Cardiac fibroblast (primary cell): ENCODE measurements around the gene DIAPH2.
A peak's percentile ranks its signal among the peaks of the same experiment; 100 is the strongest.

ENCODE experiments used
- DNase-seq, 2 donors: peaks; one replicate each; pipeline versions ENCODE4 v3.0.0 to v3.0.0-alpha.2; 2010; ENCODE audit warnings: low read depth in 2 of 2
- H3K4me3 ChIP-seq, 2 donors: replicated peaks in 1 of 2; 1 replicate in 1 of 2; 2 replicates in 1 of 2; pipeline ENCODE4 v1.5.1; 2011; ENCODE audit warnings: low read depth in 2 of 2, low read length in 2 of 2, mild to moderate bottlenecking in 2 of 2, moderate library complexity in 1 of 2
- TF ChIP-seq, protein P1 (sequence below): IDR thresholded peaks from one replicate; pipeline ENCODE4 v1.5.1; 2011; ENCODE audit warnings: low read depth, mild to moderate bottlenecking, low read length, inconsistent platforms

DIAPH2 gene

GRCh38 chrX:96700625-96701024, 16.0 kb downstream of the DIAPH2 start:
- H3K4me3 ChIP-seq: no peak overlapping the region
- TF ChIP-seq, protein P1, sequence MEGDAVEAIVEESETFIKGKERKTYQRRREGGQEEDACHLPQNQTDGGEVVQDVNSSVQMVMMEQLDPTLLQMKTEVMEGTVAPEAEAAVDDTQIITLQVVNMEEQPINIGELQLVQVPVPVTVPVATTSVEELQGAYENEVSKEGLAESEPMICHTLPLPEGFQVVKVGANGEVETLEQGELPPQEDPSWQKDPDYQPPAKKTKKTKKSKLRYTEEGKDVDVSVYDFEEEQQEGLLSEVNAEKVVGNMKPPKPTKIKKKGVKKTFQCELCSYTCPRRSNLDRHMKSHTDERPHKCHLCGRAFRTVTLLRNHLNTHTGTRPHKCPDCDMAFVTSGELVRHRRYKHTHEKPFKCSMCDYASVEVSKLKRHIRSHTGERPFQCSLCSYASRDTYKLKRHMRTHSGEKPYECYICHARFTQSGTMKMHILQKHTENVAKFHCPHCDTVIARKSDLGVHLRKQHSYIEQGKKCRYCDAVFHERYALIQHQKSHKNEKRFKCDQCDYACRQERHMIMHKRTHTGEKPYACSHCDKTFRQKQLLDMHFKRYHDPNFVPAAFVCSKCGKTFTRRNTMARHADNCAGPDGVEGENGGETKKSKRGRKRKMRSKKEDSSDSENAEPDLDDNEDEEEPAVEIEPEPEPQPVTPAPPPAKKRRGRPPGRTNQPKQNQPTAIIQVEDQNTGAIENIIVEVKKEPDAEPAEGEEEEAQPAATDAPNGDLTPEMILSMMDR: no peak
- DNase-seq: no peak

GRCh38 chrX:96703379-96703778, 18.7 kb downstream of the DIAPH2 start:
- no peak overlapping the region for H3K4me3 ChIP-seq
- TF ChIP-seq, protein P1: no peak
- no peak for DNase-seq

DNA sequence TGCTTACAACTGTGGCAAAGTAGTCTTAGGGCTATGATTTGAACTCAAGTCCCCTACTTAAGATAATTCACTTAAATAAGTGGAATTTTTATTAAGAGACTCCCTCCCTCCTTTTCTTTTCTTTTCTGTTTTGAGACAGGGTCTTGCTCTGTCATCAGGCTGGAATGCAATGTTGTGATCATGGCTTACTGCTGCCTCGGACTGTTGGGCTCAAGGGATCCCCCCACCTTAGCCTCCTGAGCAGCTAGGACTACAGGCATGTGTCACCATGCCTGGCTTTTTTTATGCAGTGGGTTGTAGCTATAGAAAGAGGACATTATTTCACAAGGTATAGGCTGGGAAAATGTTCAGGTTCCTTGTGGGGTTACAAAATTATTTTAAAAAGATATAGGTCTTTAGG, 19.2 kb downstream of the DIAPH2 start:
- no peak overlapping the region for H3K4me3 ChIP-seq
- TF ChIP-seq, protein P1: no peak
- DNase-seq: peak in 1 of 2 donors; percentile 45

DNA sequence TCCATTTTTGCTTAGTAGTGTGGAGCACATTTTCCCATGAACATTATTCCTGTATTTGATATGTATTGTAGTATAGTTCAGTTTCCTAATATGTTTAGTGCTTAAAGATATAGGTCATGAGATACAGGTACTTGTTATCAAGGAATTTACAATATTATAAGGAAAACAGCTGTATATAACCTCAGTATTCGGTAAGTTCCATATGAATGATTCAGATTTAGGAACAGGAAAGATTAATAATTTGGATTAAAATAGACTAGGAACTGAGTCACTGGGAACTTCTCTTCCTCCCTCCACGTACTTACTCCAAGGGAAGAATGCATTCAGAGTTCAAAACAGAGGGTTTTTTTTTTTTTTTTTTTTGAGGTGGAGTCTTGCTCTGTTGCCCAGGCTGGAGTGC, 20.0 kb downstream of the DIAPH2 start:
- H3K4me3 ChIP-seq: no peak overlapping the region
- TF ChIP-seq, protein P1: no peak
- peak in 1 of 2 donors; percentile 62 for DNase-seq

- TF ChIP-seq, protein P1: no peak
- H3K4me3 ChIP-seq: no peak overlapping the region
- no peak for DNase-seq
These were observed 21.3 kb downstream of the DIAPH2 start for GRCh38 chrX:96705905-96706304.

DNA sequence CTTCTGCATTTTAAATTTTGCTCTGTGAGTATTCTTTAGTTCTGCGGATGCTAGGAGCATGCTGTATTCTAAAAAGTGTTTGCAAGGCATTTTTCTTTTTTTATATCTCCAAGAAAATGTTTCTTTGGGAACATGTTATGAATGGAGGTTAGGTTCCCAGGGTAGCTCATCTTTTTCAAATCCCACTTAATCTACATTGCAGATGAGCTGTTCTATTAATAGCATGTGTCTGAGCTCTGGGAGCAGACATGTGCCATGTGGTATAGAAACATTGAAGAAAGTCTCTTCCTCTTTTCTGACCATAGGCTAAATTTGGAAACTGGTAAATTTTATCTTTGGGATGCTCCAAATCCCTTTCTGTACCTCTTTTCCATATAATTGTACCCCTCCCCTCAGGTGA, 23.2 kb downstream of the DIAPH2 start:
- H3K4me3 ChIP-seq: no peak overlapping the region
- no peak for DNase-seq
- TF ChIP-seq, protein P1: no peak

GRCh38 chrX:96710031-96710430, 25.4 kb downstream of the DIAPH2 start:
- H3K4me3 ChIP-seq: no peak overlapping the region
- TF ChIP-seq, protein P1: no peak
- DNase-seq: no peak
